NCI-H69 (cell line): ENCODE measurements around the gene DOCK9.

Experiments
- DNase-seq: peaks from one replicate; lab custom pipeline; 2025; lab: John Stamatoyannopoulos, UW

DOCK9 gene

GRCh38 chr13:98886587-98887230 lies 91.2 kb downstream of the DOCK9 start:
- DNase-seq = no peak

GRCh38 chr13:98885600-98885999 lies 92.3 kb downstream of the DOCK9 start:
- DNase-seq = no peak

- DNase-seq = no peak
These were observed 93.9 kb downstream of the DOCK9 start for GRCh38 chr13:98883998-98884397.

- DNase-seq = no peak
These were observed 96.5 kb downstream of the DOCK9 start for GRCh38 chr13:98881390-98881789.

GRCh38 chr13:98880677-98881076 lies 97.2 kb downstream of the DOCK9 start:
- DNase-seq = no peak

GRCh38 chr13:98879957-98880356 lies 97.9 kb downstream of the DOCK9 start:
- DNase-seq = peak; percentile 94

- peak; percentile 39 for DNase-seq
These were observed 98.7 kb downstream of the DOCK9 start for GRCh38 chr13:98879127-98879520.

GRCh38 chr13:98878486-98879126 lies 99.3 kb downstream of the DOCK9 start:
- DNase-seq = peak; percentile 20

- no peak for DNase-seq
These were observed 99.9 kb downstream of the DOCK9 start for GRCh38 chr13:98877936-98878335.

- DNase-seq = no peak
These were observed 100.4 kb downstream of the DOCK9 start for GRCh38 chr13:98877466-98877865.

- DNase-seq = no peak
These were observed 102.6 kb downstream of the DOCK9 start for GRCh38 chr13:98875146-98875729.

GRCh38 chr13:98874029-98874397 lies 103.9 kb downstream of the DOCK9 start:
- no peak for DNase-seq

- no peak for DNase-seq
These were observed 104.4 kb downstream of the DOCK9 start for GRCh38 chr13:98873377-98874028.

GRCh38 chr13:98871727-98872126 lies 106.1 kb downstream of the DOCK9 start:
- DNase-seq = no peak

- DNase-seq = no peak
These were observed 108.3 kb downstream of the DOCK9 start for GRCh38 chr13:98869408-98870090.

GRCh38 chr13:98868932-98869331 lies 108.9 kb downstream of the DOCK9 start:
- no peak for DNase-seq

- DNase-seq = no peak
These were observed 111.0 kb downstream of the DOCK9 start for GRCh38 chr13:98866882-98867281.

GRCh38 chr13:98860491-98860890 lies 117.4 kb downstream of the DOCK9 start:
- DNase-seq = no peak

GRCh38 chr13:98858191-98858590 lies 119.7 kb downstream of the DOCK9 start:
- DNase-seq = no peak

GRCh38 chr13:98856983-98857382 lies 120.9 kb downstream of the DOCK9 start:
- no peak for DNase-seq

- no peak for DNase-seq
These were observed 123.4 kb downstream of the DOCK9 start for GRCh38 chr13:98854448-98854847.

GRCh38 chr13:98853771-98854221 lies 124.1 kb downstream of the DOCK9 start:
- no peak for DNase-seq
